ENCODE results near the gene IGSF6.
"Not testable (repeated sequence)": the region's sequence is repeated elsewhere in the genome, so short reads cannot be mapped to it uniquely, and the experiment has no call there.

IGSF6 gene

DNA sequence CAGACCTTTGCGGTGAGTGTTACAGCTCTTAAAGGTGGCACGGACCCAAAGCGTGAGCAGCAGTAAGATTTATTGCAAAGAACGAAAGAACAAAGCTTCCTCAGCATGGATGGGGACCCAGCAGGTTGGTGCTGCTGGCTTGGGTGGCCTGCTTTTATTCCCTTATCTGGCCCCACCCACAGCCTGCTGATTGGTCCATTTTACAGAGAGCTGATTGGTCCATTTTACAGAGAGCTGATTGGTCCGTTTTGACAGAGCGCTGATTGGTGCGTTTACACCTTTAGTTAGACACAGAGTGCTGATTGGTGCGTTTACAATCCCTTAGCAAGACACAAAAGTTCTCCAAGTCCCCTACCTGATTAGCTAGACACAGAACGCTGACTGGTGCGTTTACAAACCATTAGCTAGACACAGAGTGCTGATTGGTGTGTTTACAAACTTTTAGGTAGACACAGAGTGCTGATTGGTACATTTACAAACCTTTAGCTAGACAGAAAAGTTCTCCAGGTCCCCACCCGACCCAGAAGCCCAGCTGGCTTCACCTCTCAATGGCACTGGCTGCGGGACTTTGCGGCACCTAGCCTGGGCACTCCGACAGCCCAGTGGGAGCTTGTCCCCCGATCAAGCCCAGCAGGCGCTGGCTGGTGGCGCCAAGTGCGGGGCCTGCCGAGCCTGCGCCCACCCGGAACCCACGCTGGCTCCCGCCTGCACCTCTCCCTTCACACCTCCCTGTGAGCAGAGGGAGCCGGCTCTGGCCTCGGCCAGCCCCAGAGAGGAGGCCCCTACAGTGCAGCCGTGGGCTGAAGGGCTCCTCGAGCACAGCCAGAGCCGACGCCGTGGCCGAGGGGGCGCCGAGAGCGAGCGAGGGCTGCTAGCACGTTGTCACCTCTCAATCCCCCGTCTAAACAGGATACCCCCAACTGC is 22.5 kb downstream of the IGSF6 start:
- DNase-seq (ENCODE audit: low spot score) = not testable (repeated sequence)

GRCh38 chr16:21628772-21629171 is 23.6 kb downstream of the IGSF6 start:
- DNase-seq (ENCODE audit: low spot score) = no peak

DNA sequence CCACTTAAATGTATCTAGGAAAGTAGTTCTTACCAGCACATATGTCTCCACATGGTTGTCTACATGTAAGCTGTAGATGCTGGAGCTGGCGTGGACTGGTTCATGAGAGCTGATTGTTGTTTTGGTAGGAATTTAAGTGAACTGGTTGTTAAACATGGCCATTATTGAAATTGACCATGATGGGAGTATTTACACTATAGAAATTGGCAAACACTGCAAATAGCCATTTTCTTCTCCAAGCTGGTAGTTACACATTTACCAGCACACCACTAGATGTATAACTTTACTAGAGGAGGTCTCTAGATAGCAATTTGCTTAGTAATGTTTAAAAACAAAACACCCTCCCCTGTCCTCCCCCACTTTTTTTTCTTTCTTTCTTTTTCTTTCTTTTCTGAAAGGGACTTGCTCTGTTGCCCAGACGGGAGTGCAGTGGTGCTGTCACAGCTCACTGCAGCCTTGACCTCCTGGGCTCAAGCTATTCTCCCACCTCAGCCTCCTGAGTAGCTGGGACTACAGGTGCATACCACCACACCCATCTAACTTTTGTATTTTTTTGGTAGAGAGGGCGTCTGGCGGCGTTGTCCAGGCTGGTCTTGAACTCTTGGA is 24.2 kb downstream of the IGSF6 start:
- DNase-seq (ENCODE audit: low spot score) = no peak

GRCh38 chr16:21626659-21627277 is 25.6 kb downstream of the IGSF6 start:
- peak; percentile 88 for DNase-seq (ENCODE audit: low spot score)

GRCh38 chr16:21625026-21625425 is 27.4 kb downstream of the IGSF6 start:
- no peak for DNase-seq (ENCODE audit: low spot score)

DNA sequence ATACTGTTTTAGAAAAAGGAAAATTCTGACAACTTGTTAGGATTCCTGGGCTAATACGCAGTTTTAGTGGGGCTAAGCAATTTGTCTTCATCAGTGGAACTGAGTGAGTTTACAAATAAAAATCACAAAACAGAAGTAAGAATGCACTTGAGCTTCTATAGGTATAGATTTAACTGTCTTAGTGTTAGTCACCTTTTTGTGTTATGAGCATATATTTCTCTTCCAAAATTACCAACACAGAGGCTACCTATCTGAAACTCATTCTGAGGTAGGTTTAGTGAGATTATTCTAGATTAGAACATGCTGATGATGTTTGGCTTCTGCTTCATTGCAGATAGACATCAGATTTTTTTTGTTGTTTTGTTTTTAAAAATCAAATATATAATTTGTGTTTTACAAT is 29.9 kb downstream of the IGSF6 start:
- DNase-seq (ENCODE audit: low spot score) = no peak

DNA sequence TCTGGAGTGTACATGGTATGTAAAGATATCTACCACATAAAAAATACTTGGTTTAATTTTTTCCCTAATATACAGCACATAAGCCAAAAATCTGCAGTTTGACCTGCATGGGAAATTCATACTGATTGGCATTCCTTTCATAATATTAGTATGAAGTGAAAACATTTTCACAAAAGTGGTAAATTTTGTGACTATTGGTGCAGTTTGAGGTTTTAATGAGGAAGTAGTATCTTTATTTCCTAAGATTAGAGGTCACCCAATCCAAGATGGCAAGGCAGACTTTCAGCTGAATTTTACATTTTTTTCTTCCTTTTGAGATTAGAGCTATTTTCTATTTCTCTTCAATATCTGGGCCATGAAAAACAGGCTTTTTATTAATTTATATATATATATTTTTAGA is 31.8 kb downstream of the IGSF6 start:
- DNase-seq (ENCODE audit: low spot score) = no peak

GRCh38 chr16:21619765-21620425 is 32.5 kb downstream of the IGSF6 start:
- DNase-seq (ENCODE audit: low spot score) = no peak

- DNase-seq (ENCODE audit: low spot score) = no peak
Observed at GRCh38 chr16:21618281-21618680, 34.1 kb downstream of the IGSF6 start.

DNA sequence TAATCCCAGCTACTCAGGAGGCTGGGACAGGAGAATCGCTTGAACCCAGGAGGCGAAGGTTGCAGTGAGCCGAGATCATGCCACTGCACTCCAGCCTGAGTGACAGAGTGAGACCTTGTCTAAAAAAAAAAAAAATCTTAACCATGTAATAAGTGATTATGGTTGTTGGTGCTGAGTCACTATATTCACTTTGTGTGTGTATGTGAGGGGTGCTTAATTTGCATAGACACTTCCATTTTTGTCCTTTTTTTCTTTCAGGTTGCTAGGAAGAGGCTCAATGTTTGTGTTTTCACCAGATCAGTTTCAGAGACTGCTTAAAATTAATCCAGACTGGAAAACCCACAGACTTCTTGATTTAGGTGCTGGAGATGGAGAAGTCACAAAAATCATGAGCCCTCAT is 34.8 kb downstream of the IGSF6 start:
- no peak for DNase-seq (ENCODE audit: low spot score)

GRCh38 chr16:21614896-21615295 is 37.5 kb downstream of the IGSF6 start:
- no peak for DNase-seq (ENCODE audit: low spot score)

- no peak for DNase-seq (ENCODE audit: low spot score)
Observed at GRCh38 chr16:21613781-21614180, 38.6 kb downstream of the IGSF6 start.

DNA sequence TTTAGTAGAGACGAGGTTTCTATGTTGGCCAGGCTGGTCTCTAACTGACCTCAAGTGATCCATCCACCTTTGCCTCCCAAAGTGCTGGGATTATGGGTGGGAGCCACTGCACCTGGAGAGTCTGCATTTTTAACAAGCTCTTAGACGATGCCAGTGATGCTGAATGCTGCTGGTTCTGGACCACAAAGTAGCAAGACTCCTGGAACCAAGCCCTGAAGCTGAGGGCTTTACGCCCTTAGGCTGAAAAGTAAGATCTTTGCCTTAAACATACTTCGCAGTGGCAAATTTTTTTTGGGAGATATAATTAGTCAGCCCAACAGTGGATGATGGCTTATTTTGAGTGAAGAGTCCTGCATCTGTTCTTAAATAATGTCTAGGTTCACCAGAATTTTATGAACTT is 39.0 kb downstream of the IGSF6 start:
- DNase-seq (ENCODE audit: low spot score) = no peak

GRCh38 chr16:21611556-21612384 is 40.6 kb downstream of the IGSF6 start:
- no peak for DNase-seq (ENCODE audit: low spot score)

DNA sequence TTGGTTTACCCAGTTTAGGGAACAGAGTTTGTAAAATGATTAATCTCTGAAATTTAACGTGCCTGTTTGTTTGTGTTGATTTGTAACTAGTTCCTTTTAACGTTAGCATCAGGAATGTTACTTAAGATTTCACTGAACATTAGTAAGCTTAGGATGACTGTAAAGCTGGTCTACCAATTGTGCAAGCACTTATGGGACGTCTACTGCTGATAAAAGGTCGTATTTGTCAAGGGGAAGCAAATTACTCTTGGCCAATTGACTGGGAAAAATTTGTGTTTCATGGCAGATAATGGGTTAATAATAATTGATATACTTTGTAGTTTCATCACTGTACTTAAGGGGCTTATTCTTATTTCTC is 41.2 kb downstream of the IGSF6 start:
- no peak for DNase-seq (ENCODE audit: low spot score)

DNA sequence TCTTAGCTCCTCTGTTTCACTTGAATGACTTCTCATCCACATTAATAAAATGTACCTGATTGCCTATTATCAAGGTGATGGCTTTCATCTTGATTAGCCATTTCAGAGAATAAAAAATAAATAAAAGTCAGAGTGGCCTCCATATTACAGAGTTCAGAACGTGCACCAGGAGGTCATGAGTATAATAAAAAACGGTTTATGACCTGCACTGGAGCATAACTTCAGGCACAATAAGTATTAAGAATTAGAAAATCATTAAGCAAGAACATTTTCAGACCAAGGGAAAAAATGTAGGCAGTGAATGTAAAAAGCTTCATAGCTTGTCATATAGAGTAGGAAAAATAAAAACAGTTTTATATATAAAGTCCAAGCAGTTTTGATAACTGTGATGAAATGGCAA is 41.6 kb downstream of the IGSF6 start:
- no peak for DNase-seq (ENCODE audit: low spot score)

DNA sequence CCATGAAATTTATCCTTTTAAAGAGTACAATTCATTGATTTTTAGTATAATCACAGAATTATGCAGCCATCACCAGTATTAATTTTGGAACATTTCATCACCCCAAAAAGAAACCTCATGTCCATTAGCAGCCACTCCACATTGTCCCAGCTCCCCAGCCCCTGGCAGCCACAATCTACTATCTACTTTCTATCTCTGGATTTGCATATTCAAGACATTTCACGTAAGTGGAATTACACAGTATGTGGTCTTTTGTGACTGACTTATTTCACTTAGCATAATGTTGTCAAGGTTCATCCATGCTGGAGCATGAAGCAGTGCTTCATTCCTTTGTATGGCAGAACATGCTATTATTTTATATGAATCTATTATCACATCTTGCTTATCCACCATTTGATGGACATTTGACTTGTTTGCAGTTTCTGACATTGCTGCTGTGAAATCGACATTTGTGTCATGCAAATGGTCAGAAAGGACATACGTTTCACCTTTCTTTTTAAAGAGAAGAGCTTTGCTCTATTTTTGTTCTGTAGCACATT is 42.3 kb downstream of the IGSF6 start:
- DNase-seq (ENCODE audit: low spot score) = no peak

GRCh38 chr16:21608639-21609328 is 43.6 kb downstream of the IGSF6 start:
- no peak for DNase-seq (ENCODE audit: low spot score)

DNA sequence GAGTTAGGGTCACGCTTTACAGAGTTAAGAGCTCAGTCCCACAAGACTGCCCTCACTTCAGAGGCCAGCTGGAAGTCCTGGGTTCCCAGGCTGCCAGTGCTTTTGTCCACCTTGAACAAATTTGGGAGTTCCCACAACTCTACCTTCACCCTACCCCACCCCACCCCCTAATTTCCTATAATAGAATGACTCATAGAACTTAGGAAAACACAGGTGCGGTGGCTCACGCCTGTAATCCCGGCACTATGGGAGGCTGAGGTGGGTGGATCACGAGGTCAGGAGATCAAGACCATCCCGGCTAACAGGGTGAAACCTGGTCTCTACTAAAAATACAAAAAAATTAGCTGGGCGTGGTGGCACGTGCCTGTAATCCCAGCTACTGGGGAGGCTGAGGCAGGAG is 46.6 kb downstream of the IGSF6 start:
- DNase-seq (ENCODE audit: low spot score) = not testable (repeated sequence)

DNA sequence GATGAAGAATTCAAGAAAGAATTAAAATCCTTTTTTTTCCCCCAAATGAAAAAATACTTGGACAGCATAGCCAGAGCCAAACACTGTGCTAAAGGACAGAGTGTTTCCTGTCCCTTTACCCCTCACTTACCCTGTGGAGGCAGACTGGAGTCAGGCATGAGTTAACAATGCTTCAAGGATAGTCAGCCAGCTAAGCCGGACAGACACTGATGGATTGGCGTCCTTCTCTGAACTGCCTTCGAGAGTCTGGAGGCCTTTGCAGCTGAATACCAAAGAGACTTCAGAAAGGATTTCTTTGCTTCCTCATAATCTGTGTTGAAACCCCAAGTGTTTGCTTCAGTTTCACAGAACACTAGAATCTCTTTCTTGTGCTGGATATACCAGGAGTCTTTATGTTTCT is 48.5 kb downstream of the IGSF6 start:
- DNase-seq (ENCODE audit: low spot score) = peak; percentile 35

DNA sequence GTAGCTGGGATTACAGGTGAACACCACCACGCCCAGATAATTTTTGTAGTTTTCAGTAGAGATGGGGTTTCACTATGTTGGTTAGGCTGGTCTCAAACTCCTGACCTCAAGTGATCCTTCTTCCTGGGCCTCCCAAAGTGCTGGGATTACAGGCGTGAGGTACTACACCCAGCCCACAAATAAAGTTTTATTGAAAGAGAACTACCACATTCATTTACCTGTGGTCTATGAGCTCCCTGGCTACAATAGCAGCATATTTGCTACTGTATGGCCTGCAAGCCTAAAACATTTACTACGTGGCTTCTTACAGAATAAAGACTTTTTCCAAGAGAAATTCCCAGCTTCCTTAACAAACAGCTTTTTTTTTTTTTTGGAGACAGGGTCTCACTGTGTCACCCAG is 49.6 kb downstream of the IGSF6 start:
- DNase-seq (ENCODE audit: low spot score) = no peak
